Activated naive CD8-positive, alpha-beta T cell (primary cell): ENCODE results near the gene BIN1.

Experiments
- H3K27ac Mint-ChIP-seq: one replicate; pipeline ENCODE4 v1.8.0; 2021; ENCODE audit warnings: mixed read lengths
- H3K27me3 Mint-ChIP-seq: one replicate; pipeline ENCODE4 v1.8.0; 2021; ENCODE audit warnings: mixed read lengths
- H3K36me3 Mint-ChIP-seq: one replicate; pipeline ENCODE4 v1.8.0; 2021; ENCODE audit warnings: mixed read lengths
- H3K4me1 Mint-ChIP-seq: one replicate; pipeline ENCODE4 v1.8.0; 2021; ENCODE audit warnings: low read depth, mixed read lengths
- H3K4me3 Mint-ChIP-seq: one replicate; pipeline ENCODE4 v1.8.0; 2021; ENCODE audit warnings: mild to moderate bottlenecking, mixed read lengths
- H3K9me3 Mint-ChIP-seq: one replicate; pipeline ENCODE4 v1.8.0; 2021; ENCODE audit warnings: low read depth, mixed read lengths

The BIN1 gene

DNA sequence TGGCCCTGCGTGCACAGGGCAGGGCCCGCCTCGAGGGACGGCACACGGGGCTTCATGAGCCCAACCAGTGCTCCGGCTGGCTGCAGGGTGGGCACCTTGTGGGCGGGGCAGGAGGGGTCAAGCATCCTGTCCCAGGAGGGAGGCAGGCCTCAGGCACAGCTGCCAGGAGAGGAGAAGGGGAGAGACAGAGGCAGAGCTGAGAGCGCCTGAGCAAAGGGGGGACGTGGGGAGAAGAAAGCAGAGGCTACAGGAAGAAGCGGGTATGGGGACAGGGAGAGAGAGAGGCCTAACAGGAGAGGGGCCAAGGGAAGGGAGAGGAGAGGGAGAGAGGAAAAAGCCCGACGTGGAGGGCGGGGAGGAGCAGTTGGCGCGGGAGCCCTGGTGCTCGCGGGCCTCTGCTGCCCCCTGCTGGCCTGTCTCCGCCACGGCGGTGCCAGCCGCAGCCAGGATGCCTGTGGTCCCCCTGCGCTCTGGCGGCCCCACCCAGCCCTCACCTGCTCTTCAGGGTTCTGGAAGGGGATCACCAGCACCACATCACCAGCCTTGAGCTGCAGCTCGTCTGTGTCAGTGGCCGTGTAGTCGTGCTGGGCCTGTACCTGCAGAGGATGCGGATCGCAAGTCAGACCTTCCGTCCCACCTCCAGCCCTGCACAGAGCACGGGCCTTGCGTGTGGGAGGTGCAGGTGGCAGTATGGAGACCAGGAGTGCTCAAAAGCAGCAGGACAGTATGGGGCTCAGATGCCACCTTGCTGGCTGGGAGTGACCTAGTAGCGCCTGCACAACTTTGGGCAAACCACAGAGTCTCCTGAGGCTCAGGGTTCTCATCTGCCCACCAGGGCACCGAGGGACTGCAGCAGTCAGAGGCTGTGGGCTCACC is 56.8 kb downstream of the BIN1 start:
- H3K27ac Mint-ChIP-seq: no peak overlapping the region
- H3K4me1 Mint-ChIP-seq: peaks cover 1% of the 10 kb centered on the region
- H3K36me3 Mint-ChIP-seq: peaks cover 2% of the 10 kb centered on the region
- no peak overlapping the region for H3K4me3 Mint-ChIP-seq
- no peaks in the 10 kb centered on the region for H3K27me3 Mint-ChIP-seq
- no peaks in the 10 kb centered on the region for H3K9me3 Mint-ChIP-seq

DNA sequence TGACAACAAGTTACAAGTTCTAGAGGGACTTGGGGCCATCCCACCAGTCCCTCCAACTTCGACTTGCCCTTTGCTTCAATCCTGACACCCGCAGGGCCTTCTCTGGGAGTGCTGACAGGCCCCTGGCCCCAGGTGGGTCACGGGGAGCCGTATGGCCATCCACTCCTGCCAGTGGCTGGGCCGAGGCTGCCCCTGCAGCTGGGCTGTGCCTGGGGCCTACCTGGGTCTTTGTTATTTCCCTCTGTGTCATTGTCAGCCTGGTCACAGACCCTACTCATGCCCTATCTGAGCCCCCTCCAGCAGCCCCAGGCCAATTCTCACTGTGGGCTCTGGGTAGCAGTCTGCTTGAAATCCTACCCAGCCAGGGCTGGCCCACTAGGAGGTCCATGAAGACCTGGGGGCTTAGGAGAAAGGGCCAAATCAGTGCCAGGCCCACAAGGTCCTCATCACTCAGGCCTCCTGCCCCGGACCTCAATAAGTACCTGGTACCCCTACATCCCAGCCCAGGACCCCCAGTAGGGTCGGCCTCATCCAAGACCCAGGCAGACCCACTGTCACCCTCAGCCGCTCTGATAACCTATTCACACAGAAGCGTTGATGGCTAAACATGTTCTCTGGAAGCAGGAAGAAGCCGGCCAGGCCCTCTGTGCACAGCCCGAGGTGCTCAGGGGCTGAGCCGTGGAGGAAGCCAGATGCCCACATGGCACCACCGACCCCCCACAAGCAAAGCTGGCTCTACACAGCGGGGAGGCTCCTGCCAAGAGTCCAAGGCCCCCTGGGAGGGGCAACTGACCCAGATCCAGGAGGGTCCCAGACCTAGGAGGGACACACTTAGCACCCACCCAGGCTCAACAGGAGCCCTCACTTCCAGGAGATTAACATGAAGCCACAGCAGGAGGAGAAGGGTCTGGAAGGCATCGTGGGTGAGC is 57.7 kb downstream of the BIN1 start:
- Mint-ChIP-seq H3K9me3 (no peaks in the 10 kb centered on the region), H3K27me3 (no peaks in the 10 kb centered on the region), H3K36me3 (peaks cover 2% of the 10 kb centered on the region), H3K4me1 (peaks cover 1% of the 10 kb centered on the region), H3K27ac (no peak overlapping the region), H3K4me3 (no peak overlapping the region)

DNA sequence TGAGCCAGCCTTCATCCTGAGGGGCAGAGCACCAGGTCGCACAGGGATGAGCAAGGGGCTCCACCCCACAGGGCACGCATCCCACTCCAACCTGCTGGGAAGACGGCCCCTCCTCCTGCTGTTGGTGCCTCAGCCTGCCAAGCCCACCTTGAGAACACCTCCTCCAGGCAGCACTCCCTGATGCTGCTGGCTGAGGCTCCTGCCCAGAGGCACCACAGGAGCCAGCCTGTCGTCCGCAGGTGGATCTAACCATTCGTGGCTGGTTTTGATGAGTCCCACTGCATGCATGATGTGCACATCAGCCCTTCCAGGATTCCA is 58.4 kb downstream of the BIN1 start:
- H3K27ac Mint-ChIP-seq: no peak overlapping the region
- no peaks in the 10 kb centered on the region for H3K27me3 Mint-ChIP-seq
- no peak overlapping the region for H3K4me3 Mint-ChIP-seq
- no peaks in the 10 kb centered on the region for H3K9me3 Mint-ChIP-seq
- H3K36me3 Mint-ChIP-seq: peaks cover 2% of the 10 kb centered on the region
- H3K4me1 Mint-ChIP-seq: peaks cover 1% of the 10 kb centered on the region

DNA sequence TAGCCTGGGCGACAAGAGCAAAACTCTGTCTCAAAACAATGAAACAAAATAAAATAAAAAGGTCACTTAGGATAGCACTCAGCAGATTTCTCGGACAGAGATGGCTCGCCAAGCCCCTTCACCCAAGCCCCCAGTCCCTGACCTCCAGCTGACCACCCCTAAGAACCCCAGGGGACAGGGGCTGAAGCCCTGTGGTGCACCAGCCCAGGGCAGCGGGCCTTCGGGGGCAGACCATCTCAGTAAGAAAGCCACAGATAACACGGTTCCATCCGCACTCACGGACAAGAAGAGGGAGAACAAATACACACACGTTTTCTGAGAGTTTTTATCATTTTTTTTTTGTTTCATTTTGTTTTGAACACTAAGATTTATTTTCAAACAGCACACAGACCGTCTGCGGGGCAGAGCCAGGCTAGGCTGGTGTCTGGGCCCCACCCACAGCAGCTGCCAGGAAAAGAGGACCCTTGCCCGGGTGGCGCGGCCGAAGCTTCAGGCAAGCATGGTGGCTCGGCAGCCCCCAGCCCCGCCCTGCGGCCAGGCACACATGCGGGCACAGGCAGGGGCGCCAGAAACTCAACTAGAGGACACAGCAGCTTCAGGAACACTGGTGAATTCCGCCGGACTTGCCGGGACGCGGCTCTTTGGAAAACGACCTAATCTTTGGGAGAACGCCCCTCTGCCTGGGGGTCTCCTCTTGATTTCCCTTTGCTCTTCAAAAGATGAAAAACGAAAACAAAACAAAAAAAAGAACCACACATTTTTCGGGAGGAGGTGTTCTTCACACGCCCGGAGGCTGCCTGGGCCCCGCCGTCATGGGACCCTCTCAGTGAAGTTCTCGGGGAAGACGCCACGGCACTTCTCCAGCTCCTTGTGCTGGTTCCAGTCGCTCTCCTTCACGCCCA is 59.0 kb downstream of the BIN1 start:
- Mint-ChIP-seq H3K9me3 (no peaks in the 10 kb centered on the region), H3K36me3 (peaks cover 2% of the 10 kb centered on the region), H3K27ac (no peak overlapping the region), H3K4me3 (no peak overlapping the region), H3K27me3 (no peaks in the 10 kb centered on the region), H3K4me1 (peaks cover 1% of the 10 kb centered on the region)

DNA sequence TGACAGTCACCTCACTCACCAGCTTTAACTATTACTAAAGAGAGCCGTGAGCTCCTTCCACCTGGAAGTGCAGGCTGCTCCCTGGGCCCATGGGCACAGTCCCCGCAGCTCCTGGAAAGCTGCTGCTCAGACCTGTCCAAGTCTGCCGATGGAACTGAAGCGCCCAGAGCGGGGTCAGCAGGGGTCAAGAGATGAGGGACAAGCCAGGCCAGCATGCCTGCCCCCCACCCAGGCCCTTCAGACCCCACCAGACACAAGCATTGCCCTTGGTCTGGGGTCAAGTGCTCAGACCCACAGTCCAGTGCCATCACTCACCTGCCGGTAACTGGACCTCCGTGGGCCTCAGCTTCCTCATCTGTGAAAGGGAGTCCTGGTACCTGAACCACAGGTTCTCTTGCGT is 59.9 kb downstream of the BIN1 start:
- Mint-ChIP-seq H3K27ac (no peak overlapping the region), H3K27me3 (no peaks in the 10 kb centered on the region), H3K9me3 (no peaks in the 10 kb centered on the region), H3K4me3 (no peak overlapping the region), H3K36me3 (peaks cover 2% of the 10 kb centered on the region), H3K4me1 (peaks cover 1% of the 10 kb centered on the region)

DNA sequence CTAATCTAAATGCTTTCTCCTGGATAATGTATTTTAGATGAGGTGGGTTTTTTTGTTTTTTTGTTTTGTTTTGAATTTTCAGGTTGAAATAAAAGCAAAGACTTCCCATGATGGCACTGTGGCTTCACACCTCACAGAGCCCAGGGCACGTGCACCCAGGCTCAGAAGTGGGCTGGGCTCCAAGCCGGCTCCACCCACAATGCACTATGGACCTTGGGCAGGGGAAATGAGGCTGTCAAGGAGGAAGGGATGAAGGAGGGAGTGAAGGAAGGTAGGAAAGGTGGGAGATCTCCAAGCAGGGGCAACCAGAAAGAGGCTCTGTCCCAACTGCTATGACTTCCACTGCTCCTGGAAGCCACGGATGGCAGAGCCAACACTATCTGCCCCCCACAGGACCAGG is 60.4 kb downstream of the BIN1 start:
- no peak overlapping the region for H3K4me3 Mint-ChIP-seq
- H3K9me3 Mint-ChIP-seq: no peaks in the 10 kb centered on the region
- peaks cover 1% of the 10 kb centered on the region for H3K4me1 Mint-ChIP-seq
- no peaks in the 10 kb centered on the region for H3K27me3 Mint-ChIP-seq
- no peak overlapping the region for H3K27ac Mint-ChIP-seq
- peaks cover 2% of the 10 kb centered on the region for H3K36me3 Mint-ChIP-seq

DNA sequence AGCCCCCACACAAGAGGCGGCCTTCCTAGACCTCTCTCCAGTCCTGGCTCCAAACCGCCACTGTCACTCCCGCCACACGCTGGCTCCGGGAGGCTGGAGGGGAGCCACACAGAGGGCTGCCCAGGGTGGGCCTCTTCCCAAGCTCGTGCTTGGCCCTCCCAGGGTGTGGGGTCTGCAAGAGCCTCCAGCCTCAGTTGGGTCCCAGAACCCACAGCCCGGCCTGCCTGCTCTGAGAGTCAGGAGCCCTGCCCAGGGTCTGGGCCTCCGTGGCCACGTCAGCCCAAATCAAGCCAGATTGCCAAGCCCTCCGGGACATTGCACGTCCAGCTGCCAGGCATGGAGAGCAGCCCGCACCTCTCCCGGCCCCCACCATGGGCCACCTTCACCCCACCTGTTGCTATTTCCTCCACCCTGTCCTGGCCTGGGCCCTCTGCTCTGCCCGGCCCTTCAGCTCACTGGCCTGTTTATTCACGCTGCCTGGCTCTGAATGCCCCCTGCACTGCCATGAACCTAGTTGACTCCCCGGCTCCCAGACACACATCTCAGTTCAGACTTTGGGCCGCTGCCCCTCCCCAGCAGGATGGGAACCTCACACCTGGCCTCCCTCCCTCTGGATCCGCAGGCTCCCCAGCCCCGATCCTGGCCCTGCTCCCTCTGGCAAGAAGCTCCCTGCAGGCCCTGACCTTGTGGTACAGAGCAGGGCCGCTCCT is 61.0 kb downstream of the BIN1 start:
- H3K9me3 Mint-ChIP-seq: no peaks in the 10 kb centered on the region
- H3K4me1 Mint-ChIP-seq: peaks cover 1% of the 10 kb centered on the region
- no peak overlapping the region for H3K27ac Mint-ChIP-seq
- H3K36me3 Mint-ChIP-seq: peaks cover 2% of the 10 kb centered on the region
- no peaks in the 10 kb centered on the region for H3K27me3 Mint-ChIP-seq
- H3K4me3 Mint-ChIP-seq: no peak overlapping the region

DNA sequence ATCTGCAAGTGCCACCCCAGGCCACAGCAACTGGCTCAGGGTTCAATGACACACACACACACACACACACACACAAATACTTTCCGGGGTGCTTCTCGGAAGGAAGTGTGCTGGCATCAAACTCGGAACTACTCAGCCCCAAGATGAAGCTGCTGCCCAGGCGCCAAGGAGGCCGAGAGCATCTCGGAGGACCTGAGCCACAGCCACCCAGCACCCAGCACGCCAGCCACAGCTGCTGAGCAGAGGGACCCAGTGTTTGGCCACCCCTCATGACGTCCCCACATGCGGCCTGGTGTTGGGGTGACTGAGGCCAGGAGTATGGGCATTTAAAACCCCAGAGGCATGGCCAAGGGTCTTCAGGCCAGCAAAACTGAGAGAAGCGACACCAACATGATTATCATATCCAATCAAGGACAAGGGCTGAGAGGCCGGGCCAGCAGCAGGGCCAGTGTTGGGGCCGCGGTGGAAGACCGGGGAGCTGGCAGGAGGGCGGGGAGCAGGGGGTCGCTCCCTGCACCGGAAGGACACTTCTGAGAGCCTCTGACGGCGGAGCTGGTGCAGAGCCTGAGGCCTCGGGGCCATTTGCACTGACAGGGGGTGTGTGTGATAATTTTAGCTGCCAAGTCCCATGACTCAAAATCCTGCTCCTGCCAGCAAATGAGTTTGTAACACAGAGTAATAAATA is 61.8 kb downstream of the BIN1 start:
- Mint-ChIP-seq H3K9me3 (no peaks in the 10 kb centered on the region), H3K27ac (no peak overlapping the region), H3K4me3 (no peak overlapping the region), H3K27me3 (no peaks in the 10 kb centered on the region), H3K4me1 (peaks cover 1% of the 10 kb centered on the region), H3K36me3 (peaks cover 2% of the 10 kb centered on the region)

DNA sequence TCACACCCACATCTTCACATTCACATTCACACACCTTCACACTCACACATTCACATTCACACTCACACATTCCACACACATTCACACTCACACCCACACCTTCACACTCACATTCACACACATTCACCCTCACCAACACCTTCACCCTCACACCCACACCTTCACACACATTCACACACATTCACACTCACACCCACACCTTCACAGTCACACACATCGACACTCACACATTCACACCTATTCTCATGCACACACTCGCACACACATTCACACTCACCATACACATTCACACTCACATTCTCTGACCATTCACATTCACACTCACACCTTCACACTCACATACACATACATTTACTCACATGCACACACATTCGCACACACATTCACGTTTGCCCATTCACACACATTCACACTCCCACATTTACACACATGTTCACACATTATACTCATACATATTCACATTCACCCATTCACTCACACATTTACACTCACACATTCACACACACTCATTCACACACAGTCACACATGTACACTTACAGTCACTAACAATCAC is 62.7 kb downstream of the BIN1 start:
- Mint-ChIP-seq H3K36me3 (peaks cover 2% of the 10 kb centered on the region), H3K9me3 (no peaks in the 10 kb centered on the region), H3K27ac (no peak overlapping the region), H3K4me3 (no peak overlapping the region), H3K4me1 (no peaks in the 10 kb centered on the region), H3K27me3 (no peaks in the 10 kb centered on the region)

DNA sequence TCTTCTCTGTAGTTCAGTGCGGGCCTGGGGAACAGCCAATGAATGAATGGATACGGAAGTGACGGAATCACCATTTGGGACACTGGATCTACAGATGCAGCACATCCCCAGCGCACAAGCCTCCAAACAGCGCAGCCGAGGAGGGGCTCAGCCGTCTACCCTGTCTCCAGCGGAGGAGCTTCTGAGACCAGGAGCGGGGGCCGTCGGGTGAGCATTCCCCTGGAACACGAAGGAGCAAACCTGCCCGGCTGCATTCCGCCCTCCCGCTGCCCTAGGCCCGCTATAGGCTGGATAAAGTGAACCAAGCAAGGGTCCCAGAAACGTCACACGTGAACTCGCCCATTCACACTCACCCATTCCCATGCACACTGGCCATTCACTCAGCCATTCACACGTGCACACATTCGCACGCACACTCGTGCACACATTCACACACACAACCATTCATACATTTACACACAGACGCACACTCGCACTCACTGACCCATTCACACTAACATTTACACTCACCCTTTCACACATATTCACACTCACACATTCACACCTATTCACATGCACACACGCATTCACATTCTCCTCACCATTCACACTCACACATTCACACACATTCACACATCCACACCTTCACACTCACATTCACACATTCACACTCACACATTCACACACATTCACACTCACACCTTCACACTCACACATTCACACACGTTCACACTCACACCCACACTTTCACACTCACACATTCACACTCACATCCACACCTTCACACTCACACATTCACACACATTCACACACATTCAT is 63.4 kb downstream of the BIN1 start:
- no peaks in the 10 kb centered on the region for H3K4me1 Mint-ChIP-seq
- no peak overlapping the region for H3K27ac Mint-ChIP-seq
- peaks cover 2% of the 10 kb centered on the region for H3K36me3 Mint-ChIP-seq
- H3K9me3 Mint-ChIP-seq: no peaks in the 10 kb centered on the region
- H3K4me3 Mint-ChIP-seq: no peak overlapping the region
- no peaks in the 10 kb centered on the region for H3K27me3 Mint-ChIP-seq

DNA sequence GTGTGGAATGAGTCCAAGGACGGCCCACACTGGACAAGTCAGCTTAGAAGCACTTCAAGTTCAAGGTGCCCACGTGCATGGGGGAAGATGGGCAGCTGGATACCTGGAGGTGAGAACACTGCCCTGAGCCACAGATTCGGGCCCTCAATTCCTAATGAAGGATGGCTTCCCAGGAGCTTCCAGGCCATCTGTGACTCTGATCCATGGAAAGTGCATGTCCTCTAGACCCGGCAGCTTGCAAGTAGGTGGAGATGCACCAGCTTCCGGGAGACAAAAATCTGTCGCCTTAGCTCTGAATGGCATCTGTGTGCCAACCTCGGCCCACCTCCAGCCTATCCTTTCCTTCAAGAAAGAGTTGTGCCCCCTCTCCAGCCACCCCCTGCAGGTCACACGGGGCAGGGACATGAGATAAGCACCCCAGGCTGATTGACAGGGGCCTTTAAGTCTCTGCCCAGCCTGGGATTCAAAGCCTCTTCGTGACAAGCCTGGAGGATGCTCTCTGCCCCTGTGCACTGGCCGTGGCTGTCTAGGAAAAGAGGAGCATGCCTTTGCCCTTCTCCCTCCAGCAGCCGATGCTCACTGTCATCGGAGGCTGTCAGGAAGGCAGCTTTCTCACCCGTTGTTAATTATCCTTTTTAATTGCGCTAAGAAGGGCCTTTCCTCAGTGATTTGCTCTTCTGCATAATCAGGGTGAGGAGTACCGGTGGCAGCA is 65.5 kb downstream of the BIN1 start:
- Mint-ChIP-seq H3K4me3 (no peak overlapping the region), H3K27ac (no peak overlapping the region), H3K27me3 (no peaks in the 10 kb centered on the region), H3K4me1 (no peaks in the 10 kb centered on the region), H3K36me3 (no peaks in the 10 kb centered on the region), H3K9me3 (no peaks in the 10 kb centered on the region)

DNA sequence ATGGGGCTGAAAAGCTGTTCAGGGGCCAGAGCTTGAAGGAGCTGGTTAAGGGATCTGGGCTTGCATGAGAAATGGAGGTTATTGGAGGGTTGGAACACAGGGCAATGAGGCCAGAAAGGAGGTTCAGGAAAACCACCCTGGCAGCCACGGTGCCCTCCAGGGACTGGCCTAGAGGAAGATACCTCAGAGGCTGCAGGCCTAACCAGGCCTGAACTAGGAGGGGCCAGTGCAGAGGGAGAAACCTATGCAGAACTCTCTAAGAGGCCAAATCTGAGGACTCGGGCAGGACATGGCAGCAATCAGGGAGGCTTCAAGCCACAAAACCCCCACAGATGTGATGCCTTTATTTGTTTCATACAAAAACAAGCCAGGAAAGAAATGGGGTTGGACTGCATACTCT is 66.8 kb downstream of the BIN1 start:
- no peak overlapping the region for H3K4me3 Mint-ChIP-seq
- H3K9me3 Mint-ChIP-seq: no peaks in the 10 kb centered on the region
- no peak overlapping the region for H3K27ac Mint-ChIP-seq
- no peaks in the 10 kb centered on the region for H3K27me3 Mint-ChIP-seq
- H3K36me3 Mint-ChIP-seq: no peaks in the 10 kb centered on the region
- H3K4me1 Mint-ChIP-seq: no peaks in the 10 kb centered on the region
